Measurements from ENCODE around the gene TRMT13. TPM values are rescaled to one million over a fixed set of nuclear protein-coding genes. Genes with fewer than 3 reads are reported as not detected.

Gene TRMT13
- total RNA-seq, 1 donor from 2014 or later, result 17.3 TPM

DNA sequence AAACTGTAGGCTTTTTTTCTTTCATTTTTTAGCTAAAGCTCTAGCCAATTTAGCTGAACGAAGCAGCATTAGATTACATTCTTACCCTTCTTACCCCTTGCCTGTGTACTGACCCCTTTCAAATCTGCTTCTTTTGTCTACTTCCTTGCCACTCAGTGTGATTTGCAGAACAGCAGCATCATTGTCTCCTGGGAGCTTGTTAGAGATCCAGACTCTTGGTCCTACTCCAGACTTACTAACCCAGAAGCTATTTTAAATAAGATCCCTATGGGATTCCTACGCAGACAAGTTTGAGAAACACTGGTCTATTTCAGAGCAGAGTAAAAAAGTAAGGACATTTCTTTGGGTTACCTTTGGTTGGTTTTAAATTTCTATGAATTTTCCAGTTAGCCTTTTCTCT is 31.3 kb downstream of the TRMT13 start:
- TF ChIP-seq, protein P1, sequence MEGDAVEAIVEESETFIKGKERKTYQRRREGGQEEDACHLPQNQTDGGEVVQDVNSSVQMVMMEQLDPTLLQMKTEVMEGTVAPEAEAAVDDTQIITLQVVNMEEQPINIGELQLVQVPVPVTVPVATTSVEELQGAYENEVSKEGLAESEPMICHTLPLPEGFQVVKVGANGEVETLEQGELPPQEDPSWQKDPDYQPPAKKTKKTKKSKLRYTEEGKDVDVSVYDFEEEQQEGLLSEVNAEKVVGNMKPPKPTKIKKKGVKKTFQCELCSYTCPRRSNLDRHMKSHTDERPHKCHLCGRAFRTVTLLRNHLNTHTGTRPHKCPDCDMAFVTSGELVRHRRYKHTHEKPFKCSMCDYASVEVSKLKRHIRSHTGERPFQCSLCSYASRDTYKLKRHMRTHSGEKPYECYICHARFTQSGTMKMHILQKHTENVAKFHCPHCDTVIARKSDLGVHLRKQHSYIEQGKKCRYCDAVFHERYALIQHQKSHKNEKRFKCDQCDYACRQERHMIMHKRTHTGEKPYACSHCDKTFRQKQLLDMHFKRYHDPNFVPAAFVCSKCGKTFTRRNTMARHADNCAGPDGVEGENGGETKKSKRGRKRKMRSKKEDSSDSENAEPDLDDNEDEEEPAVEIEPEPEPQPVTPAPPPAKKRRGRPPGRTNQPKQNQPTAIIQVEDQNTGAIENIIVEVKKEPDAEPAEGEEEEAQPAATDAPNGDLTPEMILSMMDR (IDR thresholded peaks at IDR 0.05; ENCODE audit: insufficient read depth, low read length, poor library complexity, severe bottlenecking), result no peak
- DNase-seq (ENCODE audit: low read depth), result no peak
- Histone ChIP-seq H3K27me3 (ENCODE audit: control insufficient read depth, insufficient read depth, low read length) (no peaks in the 10 kb centered on the region), H3K4me3 (ENCODE audit: low read depth, low read length) (no peak overlapping the region), H3K36me3 (ENCODE audit: control insufficient read depth, insufficient read depth, low read length) (no peaks in the 10 kb centered on the region)

DNA sequence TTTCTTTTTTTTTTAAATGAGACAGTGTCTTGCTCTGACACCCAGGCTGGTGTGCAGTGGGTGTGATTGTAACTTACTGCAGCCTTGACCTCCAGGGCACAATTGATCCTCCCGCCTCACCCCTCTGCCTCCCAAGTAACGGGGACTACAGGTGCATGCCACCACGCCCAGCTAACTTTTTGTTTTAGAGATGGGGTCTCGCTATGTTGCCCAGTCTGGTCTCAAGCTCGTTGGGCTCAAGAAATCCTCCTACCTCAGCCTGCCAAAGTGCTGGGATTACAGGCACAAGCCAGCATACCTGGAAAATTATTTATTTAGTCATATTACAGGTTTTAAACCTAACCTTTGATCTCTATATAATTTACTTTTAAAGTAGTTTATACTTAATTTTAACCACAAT is 31.7 kb downstream of the TRMT13 start:
- Histone ChIP-seq H3K4me3 (ENCODE audit: low read depth, low read length) (no peak overlapping the region), H3K27me3 (ENCODE audit: control insufficient read depth, insufficient read depth, low read length) (no peaks in the 10 kb centered on the region), H3K36me3 (ENCODE audit: control insufficient read depth, insufficient read depth, low read length) (no peaks in the 10 kb centered on the region)
- no peak for DNase-seq (ENCODE audit: low read depth)
- TF ChIP-seq, protein P1 (IDR thresholded peaks at IDR 0.05; ENCODE audit: insufficient read depth, low read length, poor library complexity, severe bottlenecking), result no peak

GRCh38 chr1:100168051-100168450 is 35.1 kb downstream of the TRMT13 start:
- H3K36me3 ChIP-seq (ENCODE audit: control insufficient read depth, insufficient read depth, low read length), result no peaks in the 10 kb centered on the region
- TF ChIP-seq, protein P1 (IDR thresholded peaks at IDR 0.05; ENCODE audit: insufficient read depth, low read length, poor library complexity, severe bottlenecking), result no peak
- no peak overlapping the region for H3K4me3 ChIP-seq (ENCODE audit: low read depth, low read length)
- H3K27me3 ChIP-seq (ENCODE audit: control insufficient read depth, insufficient read depth, low read length), result no peaks in the 10 kb centered on the region
- DNase-seq (ENCODE audit: low read depth), result no peak

DNA sequence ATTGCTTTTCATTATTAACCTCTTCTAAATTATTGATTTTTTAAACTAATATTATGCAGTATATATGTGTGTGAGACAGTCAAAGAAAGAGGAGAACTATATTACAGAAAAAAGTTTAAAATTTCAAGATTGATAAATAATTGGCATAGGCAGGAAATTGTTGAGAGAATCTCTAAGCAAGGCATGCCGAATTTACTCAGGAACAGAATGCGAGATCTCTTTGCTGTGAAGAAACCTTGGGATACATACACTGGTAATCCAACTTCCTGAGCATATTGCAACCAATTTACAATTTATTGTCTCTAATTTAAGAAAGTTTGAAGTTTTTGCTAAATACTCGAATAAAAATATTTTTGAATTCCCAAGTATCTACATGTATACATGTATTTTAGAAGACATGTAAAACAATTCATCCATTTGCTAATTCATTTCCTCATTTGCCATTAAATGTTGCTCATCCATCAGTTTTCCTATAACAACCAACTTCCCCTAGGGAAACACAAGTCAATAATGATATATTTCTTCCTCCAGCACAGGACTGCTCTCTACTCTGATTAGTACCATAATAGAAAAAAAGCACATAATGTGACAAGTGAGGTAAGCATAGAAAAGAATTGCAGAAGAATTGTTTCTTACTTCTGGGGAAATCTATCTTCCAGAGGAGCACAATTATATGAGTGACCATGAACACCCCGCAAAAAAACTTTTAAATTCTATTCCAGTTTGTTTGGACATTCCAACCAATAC is 44.5 kb downstream of the TRMT13 start:
- no peaks in the 10 kb centered on the region for H3K27me3 ChIP-seq (ENCODE audit: control insufficient read depth, insufficient read depth, low read length)
- H3K4me3 ChIP-seq (ENCODE audit: low read depth, low read length), result no peak overlapping the region
- no peak for DNase-seq (ENCODE audit: low read depth)
- TF ChIP-seq, protein P1 (IDR thresholded peaks at IDR 0.05; ENCODE audit: insufficient read depth, low read length, poor library complexity, severe bottlenecking), result no peak
- H3K36me3 ChIP-seq (ENCODE audit: control insufficient read depth, insufficient read depth, low read length), result no peaks in the 10 kb centered on the region

DNA sequence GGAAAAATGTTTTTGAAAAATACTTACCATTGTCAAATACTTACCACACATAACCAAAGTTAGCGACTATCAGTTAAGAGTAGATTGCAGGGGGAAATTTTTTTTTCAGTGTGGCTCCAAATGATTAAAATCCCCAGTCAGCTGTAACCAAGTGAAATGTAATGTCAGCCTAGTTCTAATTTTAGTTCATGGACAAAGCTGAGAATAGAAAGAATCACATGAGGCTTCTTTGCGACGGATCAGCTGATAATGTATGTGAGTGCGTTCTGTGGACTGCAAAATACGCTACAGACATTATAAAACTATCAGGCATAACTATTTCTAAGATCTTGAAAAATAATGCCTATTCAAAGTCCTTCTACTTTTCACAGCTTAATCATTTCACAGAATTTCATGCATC is 45.1 kb downstream of the TRMT13 start, which contains the start of gene LRRC39:
LRRC39 (minus strand) TSS at position 166 of the 400 bp plus-strand sequence. CDS start 9,740 bp downstream, outside the sequence.
- TF ChIP-seq, protein P1 (IDR thresholded peaks at IDR 0.05; ENCODE audit: insufficient read depth, low read length, poor library complexity, severe bottlenecking), result no peak
- no peak for DNase-seq (ENCODE audit: low read depth)
- no peaks in the 10 kb centered on the region for H3K36me3 ChIP-seq (ENCODE audit: control insufficient read depth, insufficient read depth, low read length)
- H3K27me3 ChIP-seq (ENCODE audit: control insufficient read depth, insufficient read depth, low read length), result no peaks in the 10 kb centered on the region
- H3K4me3 ChIP-seq (ENCODE audit: low read depth, low read length), result no peak within 1 kb of the TSS

- TF ChIP-seq, protein P1 (IDR thresholded peaks at IDR 0.05; ENCODE audit: insufficient read depth, low read length, poor library complexity, severe bottlenecking), result no peak
- H3K27me3 ChIP-seq (ENCODE audit: control insufficient read depth, insufficient read depth, low read length), result no peaks in the 10 kb centered on the region
Observed at GRCh38 chr1:100183370-100183769, 50.4 kb downstream of the TRMT13 start.

More at GRCh38 chr1:100183370-100183769, 50.4 kb downstream of the TRMT13 start:
- no peak for DNase-seq (ENCODE audit: low read depth)
- Histone ChIP-seq H3K36me3 (ENCODE audit: control insufficient read depth, insufficient read depth, low read length) (no peaks in the 10 kb centered on the region), H3K4me3 (ENCODE audit: low read depth, low read length) (no peak overlapping the region)
